ENCODE data around the gene PMF1. TPM values are rescaled to one million over a fixed set of nuclear protein-coding genes. Genes with fewer than 3 reads are reported as not detected.

Gene PMF1
- total RNA-seq, result 27.0 and 27.7 TPM in 2 replicates

GRCh38 chr1:156212833-156213643 is at the start of gene PMF1:
PMF1 (plus strand) TSS chr1:156213007; CDS start chr1:156213016, 9 bp downstream.

GRCh38 chr1:156193488-156194299 is 19.1 kb upstream of the PMF1 start, which contains the start of gene SLC25A44:
SLC25A44 (plus strand) TSS chr1:156194104; CDS start chr1:156199848, 5,744 bp downstream.

DNA sequence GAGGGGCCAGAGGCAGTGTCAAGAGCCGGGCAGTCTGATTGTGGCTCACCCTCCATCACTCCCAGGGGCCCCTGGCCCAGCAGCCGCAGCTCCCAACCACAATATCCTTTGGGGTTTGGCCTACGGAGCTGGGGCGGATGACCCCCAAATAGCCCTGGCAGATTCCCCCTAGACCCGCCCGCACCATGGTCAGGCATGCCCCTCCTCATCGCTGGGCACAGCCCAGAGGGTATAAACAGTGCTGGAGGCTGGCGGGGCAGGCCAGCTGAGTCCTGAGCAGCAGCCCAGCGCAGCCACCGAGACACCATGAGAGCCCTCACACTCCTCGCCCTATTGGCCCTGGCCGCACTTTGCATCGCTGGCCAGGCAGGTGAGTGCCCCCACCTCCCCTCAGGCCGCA is 29.1 kb downstream of the PMF1 start, which contains the start of gene BGLAP:
TSS of gene BGLAP (plus strand) at position 259 of the 400 bp plus-strand sequence. CDS start at position 307, 48 bp downstream.

GRCh38 chr1:156247460-156248322 is 34.9 kb downstream of the PMF1 start, which contains the start of gene PAQR6:
PAQR6 (minus strand) TSS chr1:156248056; CDS start chr1:156246731, 1,325 bp downstream.

DNA sequence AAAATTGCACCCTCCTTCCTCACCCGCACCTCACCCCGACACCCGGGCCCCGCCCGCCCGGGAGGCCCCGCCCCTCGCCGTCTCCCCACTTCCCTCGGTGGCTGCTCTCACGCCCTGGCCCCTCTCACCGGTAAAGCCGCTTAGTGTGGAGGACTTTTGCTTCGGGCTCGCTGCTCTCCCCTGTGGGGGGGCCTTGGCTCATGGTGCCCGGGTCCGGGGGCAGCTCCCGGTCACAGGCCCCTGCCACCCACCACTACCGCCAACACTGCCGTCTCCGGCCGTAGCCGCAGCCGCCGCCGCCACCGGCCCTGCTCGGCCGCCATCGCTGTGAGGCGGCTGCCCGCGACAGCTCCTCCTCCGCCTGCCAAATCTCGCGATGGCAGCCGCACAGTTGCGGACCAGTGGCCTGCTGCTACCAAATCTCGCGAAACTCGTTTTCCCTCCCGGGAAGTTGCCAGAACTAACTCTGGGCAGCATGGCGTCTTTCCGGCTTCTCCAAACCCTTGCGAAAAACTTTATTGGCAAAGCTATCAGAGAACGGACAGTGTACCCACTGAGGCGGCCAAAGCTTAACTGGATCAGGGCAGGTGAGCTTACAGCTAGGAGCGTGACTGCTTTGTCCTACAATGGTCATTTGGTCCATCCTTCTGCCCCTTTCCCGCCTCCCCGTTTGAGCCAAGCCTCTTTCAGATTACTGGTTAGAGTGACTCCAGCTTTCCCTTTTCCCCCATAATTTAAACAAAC is 69.8 kb downstream of the PMF1 start, which contains the start of gene SMG5:
TSS of gene SMG5 (minus strand) at position 347 of the 744 bp plus-strand sequence. CDS start at position 202, 145 bp downstream.

GRCh38 chr1:156284112-156284511 is 71.3 kb downstream of the PMF1 start, which contains the start of gene TMEM79:
TMEM79 (plus strand) TSS chr1:156284325; CDS start chr1:156285227, 902 bp downstream.

Small RNA genes within 50 kb of the gene (small RNA-seq; reads per million reads assigned to genes)
- not detected for gene RF00568

Other genes with a start within 250 kb of the PMF1 start
- 133 and 144 TPM in 2 replicates for gene ARHGEF2, start 234.5 kb upstream of the PMF1 start, total RNA-seq
- gene SSR2, start 192.1 kb upstream of the PMF1 start, total RNA-seq, result 338 and 351 TPM in 2 replicates
- gene UBQLN4, start 159.2 kb upstream of the PMF1 start, total RNA-seq, result 12.5 and 14.1 TPM in 2 replicates
- 24.8 and 27.1 TPM in 2 replicates for gene LAMTOR2, start 158.2 kb upstream of the PMF1 start, total RNA-seq
- not detected in 2 replicates for gene RAB25, start 151.8 kb upstream of the PMF1 start, total RNA-seq
- 0.65 and 1.1 TPM in 2 replicates for gene MEX3A, start 130.5 kb upstream of the PMF1 start, total RNA-seq
- 1,347 and 1,795 TPM in 2 replicates for gene LMNA, start 98.3 kb upstream of the PMF1 start, total RNA-seq
- gene SEMA4A, start 59.4 kb upstream of the PMF1 start, total RNA-seq, result 0.97 and 3.2 TPM in 2 replicates
- gene SLC25A44, start 18.9 kb upstream of the PMF1 start, total RNA-seq, result 15.9 and 22.9 TPM in 2 replicates
- gene BGLAP, start 29.2 kb downstream of the PMF1 start, total RNA-seq, result 0.16 TPM in 1 of 2 replicates, not detected in the other
- gene PAQR6, start 35.0 kb downstream of the PMF1 start, total RNA-seq, result 0.49 and 0.65 TPM in 2 replicates
- gene SMG5, start 69.8 kb downstream of the PMF1 start, total RNA-seq, result 60.4 and 72.7 TPM in 2 replicates
- 0.61 and 0.81 TPM in 2 replicates for gene TMEM79, start 71.3 kb downstream of the PMF1 start, total RNA-seq
- gene GLMP, start 82.7 kb downstream of the PMF1 start, total RNA-seq, result 81.5 and 85.2 TPM in 2 replicates
- not detected in 2 replicates for gene VHLL, start 86.3 kb downstream of the PMF1 start, total RNA-seq
- gene CCT3, start 125.3 kb downstream of the PMF1 start, total RNA-seq, result 191 and 238 TPM in 2 replicates
- 0.36 TPM in 1 of 2 replicates, not detected in the other for gene TSACC, start 125.5 kb downstream of the PMF1 start, total RNA-seq
- gene RHBG, start 156.2 kb downstream of the PMF1 start, total RNA-seq, result not detected in 2 replicates

Measured in hair follicle dermal papilla cell (primary cell).